ENCODE results near the gene SRP9. TPM values are rescaled to one million over a fixed set of nuclear protein-coding genes. Genes with fewer than 3 reads are reported as not detected.
A peak's percentile ranks its signal among the peaks of the same experiment; 100 is the strongest.

The SRP9 gene
- polyA plus RNA-seq, 1 donor (not counting 4 experiments of a cell fraction or from before 2014, with no cell fraction given), result 441 TPM

- no peaks in the 10 kb centered on the region for H3K36me3 ChIP-seq (ENCODE audit: control insufficient read depth in 2 of 2, extremely low read depth in 1 of 2, insufficient read depth in 2 of 2, low read length in 2 of 2)
- dilution Hi-C loops (cut with MboI; ENCODE audit: extremely low pct_ligation_motif_present, low sequenced_read_pairs), result no loop called here
- H3K27ac ChIP-seq (ENCODE audit: control insufficient read depth, insufficient read depth, low read length), result no peak overlapping the region
- H3K9me1 ChIP-seq (ENCODE audit: control insufficient read depth, extremely low read depth, insufficient read depth, low read length), result no peaks in the 10 kb centered on the region
- peak overlapping the region in 1 of 3 experiments; percentile 30 for H3K4me3 ChIP-seq (ENCODE audit: control insufficient read depth in 2 of 3, extremely low read depth in 1 of 3, insufficient read depth in 2 of 3, low read depth in 1 of 3, low read length in 3 of 3)
- peak overlapping the region; percentile 54 for H2AFZ ChIP-seq (ENCODE audit: control insufficient read depth, low read length)
- FAIRE-seq (peak; percentile 34), DNase-seq (ENCODE audit: low read depth, low spot score) (no peak)
- H4K20me1 ChIP-seq (ENCODE audit: control insufficient read depth, extremely low read depth, insufficient read depth, low read length), result no peaks in the 10 kb centered on the region
- TF ChIP-seq EZH2 (IDR thresholded peaks at IDR 0.05; ENCODE audit: low read length) (no peak), CTCF (optimal IDR thresholded peaks at IDR 0.05 in 1 of 3, IDR thresholded peaks at IDR 0.05 in 1 of 3, conservative IDR thresholded peaks at IDR 0.05 in 1 of 3; ENCODE audit: extremely low read depth in 1 of 3, insufficient read depth in 2 of 3, low read length in 3 of 3) (no peak)
- no peaks in the 10 kb centered on the region for H3K79me2 ChIP-seq (ENCODE audit: control insufficient read depth, insufficient read depth, low read length)
- peaks cover 21% of the 10 kb centered on the region for H3K4me1 ChIP-seq (ENCODE audit: control insufficient read depth, extremely low read depth, insufficient read depth, low read length)
- peak overlapping the region; percentile 47 for H3K4me2 ChIP-seq (ENCODE audit: control insufficient read depth, extremely low read depth, insufficient read depth, low read depth, low read length)
- H3K9ac ChIP-seq (ENCODE audit: control insufficient read depth, extremely low read depth, insufficient read depth, low read length), result no peak overlapping the region
- H3K9me3 ChIP-seq (ENCODE audit: control insufficient read depth, low read depth, low read length), result no peaks in the 10 kb centered on the region
- no peaks in the 10 kb centered on the region for H3K27me3 ChIP-seq (ENCODE audit: control insufficient read depth, extremely low read depth, insufficient read depth, low read length)
Observed at GRCh38 chr1:225772848-225773247, 4.8 kb upstream of the SRP9 start.

DNA sequence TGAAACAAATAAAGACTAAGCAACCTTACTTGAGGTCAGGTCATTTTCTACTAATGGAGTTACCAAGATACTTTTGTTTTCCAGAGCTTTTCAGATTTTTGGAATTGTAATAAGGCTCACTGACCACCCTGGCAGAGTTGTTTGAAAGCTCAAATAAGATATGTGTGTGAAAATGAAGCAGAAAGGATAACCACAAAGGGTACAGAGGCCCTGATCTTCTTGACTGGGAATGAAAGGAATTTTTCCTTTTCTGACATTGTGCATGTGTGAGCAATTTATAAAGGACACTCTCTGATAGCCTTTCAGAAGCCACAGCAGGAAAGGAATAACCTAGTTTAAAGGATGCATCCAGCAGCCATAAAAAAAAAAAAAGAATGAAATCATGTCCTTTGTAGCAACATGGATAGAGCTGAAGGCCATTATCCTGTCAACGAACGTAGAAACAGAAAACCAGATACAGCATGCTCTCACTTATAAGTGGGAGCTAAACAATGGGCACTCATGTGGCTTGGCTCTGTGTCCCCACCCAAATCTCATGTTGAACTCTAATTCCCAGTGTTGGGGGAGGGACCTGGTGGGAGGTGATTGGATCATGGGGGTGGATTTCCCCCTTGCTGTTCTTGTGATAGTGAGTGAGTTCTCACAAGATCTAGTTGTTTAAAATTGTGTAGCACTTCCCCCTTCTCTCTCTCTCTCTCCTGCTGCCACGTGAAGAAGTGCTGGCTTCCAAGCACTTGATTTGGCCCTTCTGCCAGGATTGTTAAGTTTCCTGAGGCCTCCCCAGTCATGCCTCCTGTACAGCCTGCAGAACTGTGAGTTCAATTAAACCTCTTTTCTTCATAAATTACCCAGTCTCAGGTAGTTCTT, 3.1 kb upstream of the SRP9 start:
- no peaks in the 10 kb centered on the region for H3K9me3 ChIP-seq (ENCODE audit: control insufficient read depth, low read depth, low read length)
- no peaks in the 10 kb centered on the region for H3K9me1 ChIP-seq (ENCODE audit: control insufficient read depth, extremely low read depth, insufficient read depth, low read length)
- H3K27ac ChIP-seq (ENCODE audit: control insufficient read depth, insufficient read depth, low read length), result no peak overlapping the region
- no peak overlapping the region for H3K4me3 ChIP-seq (ENCODE audit: control insufficient read depth in 2 of 3, extremely low read depth in 1 of 3, insufficient read depth in 2 of 3, low read depth in 1 of 3, low read length in 3 of 3)
- no peak for TF ChIP-seq EZH2 (IDR thresholded peaks at IDR 0.05; ENCODE audit: low read length)
- no peak for TF ChIP-seq CTCF (optimal IDR thresholded peaks at IDR 0.05 in 1 of 3, IDR thresholded peaks at IDR 0.05 in 1 of 3, conservative IDR thresholded peaks at IDR 0.05 in 1 of 3; ENCODE audit: extremely low read depth in 1 of 3, insufficient read depth in 2 of 3, low read length in 3 of 3)
- H3K27me3 ChIP-seq (ENCODE audit: control insufficient read depth, extremely low read depth, insufficient read depth, low read length), result no peaks in the 10 kb centered on the region
- H2AFZ ChIP-seq (ENCODE audit: control insufficient read depth, low read length), result no peak overlapping the region
- H3K36me3 ChIP-seq (ENCODE audit: control insufficient read depth in 2 of 2, extremely low read depth in 1 of 2, insufficient read depth in 2 of 2, low read length in 2 of 2), result no peaks in the 10 kb centered on the region
- H3K4me2 ChIP-seq (ENCODE audit: control insufficient read depth, extremely low read depth, insufficient read depth, low read depth, low read length), result no peak overlapping the region
- FAIRE-seq, result no peak
- peaks cover 17% of the 10 kb centered on the region for H3K79me2 ChIP-seq (ENCODE audit: control insufficient read depth, insufficient read depth, low read length)
- peaks cover 2% of the 10 kb centered on the region for H4K20me1 ChIP-seq (ENCODE audit: control insufficient read depth, extremely low read depth, insufficient read depth, low read length)
- dilution Hi-C loops (cut with MboI; ENCODE audit: extremely low pct_ligation_motif_present, low sequenced_read_pairs), result no loop called here
- DNase-seq (ENCODE audit: low read depth, low spot score), result no peak
- no peak overlapping the region for H3K9ac ChIP-seq (ENCODE audit: control insufficient read depth, extremely low read depth, insufficient read depth, low read length)
- peaks cover 19% of the 10 kb centered on the region for H3K4me1 ChIP-seq (ENCODE audit: control insufficient read depth, extremely low read depth, insufficient read depth, low read length)
